GM19463 (cell line): ENCODE results near the gene FOXN1.
"Not testable (repeated sequence)": the region's sequence is repeated elsewhere in the genome, so short reads cannot be mapped to it uniquely, and the experiment has no call there.

Source experiments
- ATAC-seq: cut with Tn5 transposase; IDR thresholded peaks from one replicate; pipeline ENCODE4 v1.9.1; 2021; ENCODE audit warnings: mild to moderate bottlenecking, moderate library complexity; ENCODE audit not compliant: unreplicated experiment

Gene FOXN1

GRCh38 chr17:28572259-28573039 lies 66.3 kb downstream of the FOXN1 start:
- ATAC-seq = no peak

- ATAC-seq = no peak
Observed at GRCh38 chr17:28573040-28573380, 66.9 kb downstream of the FOXN1 start.

GRCh38 chr17:28573521-28573920 lies 67.4 kb downstream of the FOXN1 start:
- no peak for ATAC-seq

GRCh38 chr17:28573966-28574480 lies 67.9 kb downstream of the FOXN1 start:
- no peak for ATAC-seq

GRCh38 chr17:28574526-28574925 lies 68.4 kb downstream of the FOXN1 start:
- no peak for ATAC-seq

- ATAC-seq = no peak
Observed at GRCh38 chr17:28575126-28575795, 69.1 kb downstream of the FOXN1 start.

GRCh38 chr17:28576016-28576415 lies 69.9 kb downstream of the FOXN1 start:
- not testable (repeated sequence) for ATAC-seq

GRCh38 chr17:28576758-28577465 lies 70.8 kb downstream of the FOXN1 start, which contains the start of gene ALDOC:
TSS of gene ALDOC (minus strand) at chr17:28576895. CDS start at chr17:28575532, 1,363 bp downstream.
- ATAC-seq = peak; percentile 91

- ATAC-seq = no peak
Observed at GRCh38 chr17:28577466-28577824, 71.3 kb downstream of the FOXN1 start.

- no peak for ATAC-seq
Observed at GRCh38 chr17:28578246-28579195, 72.4 kb downstream of the FOXN1 start.

GRCh38 chr17:28579526-28579925 lies 73.4 kb downstream of the FOXN1 start:
- ATAC-seq = no peak

- ATAC-seq = no peak
Observed at GRCh38 chr17:28580959-28581358, 74.8 kb downstream of the FOXN1 start.

- ATAC-seq = no peak
Observed at GRCh38 chr17:28582513-28582912, 76.4 kb downstream of the FOXN1 start.

GRCh38 chr17:28584434-28584833 lies 78.3 kb downstream of the FOXN1 start:
- no peak for ATAC-seq

GRCh38 chr17:28585851-28586250 lies 79.7 kb downstream of the FOXN1 start:
- no peak for ATAC-seq
